Nephron progenitor cell (in vitro differentiated cells): ENCODE results near the gene AJAP1.
A peak's percentile ranks its signal among the peaks of the same experiment; 100 is the strongest.

ENCODE experiments used
- DNase-seq: peaks from one replicate; pipeline ENCODE4 v3.0.0; 2021
- H3K27ac Mint-ChIP-seq: 2 replicates; pipeline ENCODE4 v1.8.0; 2021; ENCODE audit warnings: mild to moderate bottlenecking, moderate library complexity, mixed read lengths
- H3K27me3 Mint-ChIP-seq: 2 replicates; pipeline ENCODE4 v1.8.0; 2021; ENCODE audit warnings: mild to moderate bottlenecking, low read depth, mixed read lengths; ENCODE audit not compliant: poor library complexity
- H3K36me3 Mint-ChIP-seq: 2 replicates; pipeline ENCODE4 v1.8.0; 2021; ENCODE audit warnings: low read depth, mixed read lengths
- H3K4me1 Mint-ChIP-seq: 2 replicates; pipeline ENCODE4 v1.8.0; 2021; ENCODE audit warnings: mixed read lengths
- H3K4me3 Mint-ChIP-seq: 2 replicates; pipeline ENCODE4 v1.8.0; 2021; ENCODE audit warnings: mild to moderate bottlenecking, moderate library complexity, mixed read lengths
- H3K9me3 Mint-ChIP-seq: 2 replicates; pipeline ENCODE4 v1.8.0; 2021; ENCODE audit warnings: mild to moderate bottlenecking, moderate library complexity, mixed read lengths
- TF ChIP-seq, protein P1 (sequence below): fragments of 200-600 bp; sonication (generic); IDR thresholded peaks from 2 replicates; pipeline ENCODE4 v1.5.0; 2021; ENCODE audit warnings: antibody characterized with exemption

Gene AJAP1

GRCh38 chr1:4634793-4635406 is 19.5 kb upstream of the AJAP1 start:
- Mint-ChIP-seq H3K36me3 (no peaks in the 10 kb centered on the region), H3K4me1 (peaks cover 40% of the 10 kb centered on the region), H3K27me3 (peaks cover 12% of the 10 kb centered on the region), H3K4me3 (no peak overlapping the region), H3K27ac (no peak overlapping the region), H3K9me3 (peaks cover 5% of the 10 kb centered on the region)
- TF ChIP-seq, protein P1, sequence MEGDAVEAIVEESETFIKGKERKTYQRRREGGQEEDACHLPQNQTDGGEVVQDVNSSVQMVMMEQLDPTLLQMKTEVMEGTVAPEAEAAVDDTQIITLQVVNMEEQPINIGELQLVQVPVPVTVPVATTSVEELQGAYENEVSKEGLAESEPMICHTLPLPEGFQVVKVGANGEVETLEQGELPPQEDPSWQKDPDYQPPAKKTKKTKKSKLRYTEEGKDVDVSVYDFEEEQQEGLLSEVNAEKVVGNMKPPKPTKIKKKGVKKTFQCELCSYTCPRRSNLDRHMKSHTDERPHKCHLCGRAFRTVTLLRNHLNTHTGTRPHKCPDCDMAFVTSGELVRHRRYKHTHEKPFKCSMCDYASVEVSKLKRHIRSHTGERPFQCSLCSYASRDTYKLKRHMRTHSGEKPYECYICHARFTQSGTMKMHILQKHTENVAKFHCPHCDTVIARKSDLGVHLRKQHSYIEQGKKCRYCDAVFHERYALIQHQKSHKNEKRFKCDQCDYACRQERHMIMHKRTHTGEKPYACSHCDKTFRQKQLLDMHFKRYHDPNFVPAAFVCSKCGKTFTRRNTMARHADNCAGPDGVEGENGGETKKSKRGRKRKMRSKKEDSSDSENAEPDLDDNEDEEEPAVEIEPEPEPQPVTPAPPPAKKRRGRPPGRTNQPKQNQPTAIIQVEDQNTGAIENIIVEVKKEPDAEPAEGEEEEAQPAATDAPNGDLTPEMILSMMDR, result no peak
- DNase-seq, result no peak

DNA sequence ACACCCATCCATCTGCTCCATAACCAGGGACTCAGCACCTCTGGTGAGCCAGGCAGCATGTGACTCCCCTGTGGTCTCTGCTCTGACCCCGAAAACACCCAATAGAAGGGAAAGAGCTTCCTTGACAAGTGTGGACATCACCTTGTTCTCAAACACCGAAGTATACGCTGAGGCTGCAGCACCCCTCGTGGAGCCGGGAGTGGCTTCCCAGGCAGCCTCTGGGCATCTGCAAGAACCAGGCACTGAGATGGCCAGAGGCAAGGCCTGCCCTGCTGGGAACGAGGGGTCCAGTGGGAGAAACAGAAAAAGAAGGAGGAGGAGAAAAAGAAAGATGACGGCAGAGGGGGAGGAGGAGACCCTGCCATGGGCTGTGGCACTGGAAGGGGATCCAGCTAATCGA is 18.2 kb upstream of the AJAP1 start:
- TF ChIP-seq, protein P1, result no peak
- no peak overlapping the region for H3K27ac Mint-ChIP-seq
- H3K4me1 Mint-ChIP-seq, result peaks cover 40% of the 10 kb centered on the region
- no peak for DNase-seq
- peaks cover 5% of the 10 kb centered on the region for H3K9me3 Mint-ChIP-seq
- no peaks in the 10 kb centered on the region for H3K36me3 Mint-ChIP-seq
- H3K4me3 Mint-ChIP-seq, result no peak overlapping the region
- peaks cover 12% of the 10 kb centered on the region for H3K27me3 Mint-ChIP-seq

DNA sequence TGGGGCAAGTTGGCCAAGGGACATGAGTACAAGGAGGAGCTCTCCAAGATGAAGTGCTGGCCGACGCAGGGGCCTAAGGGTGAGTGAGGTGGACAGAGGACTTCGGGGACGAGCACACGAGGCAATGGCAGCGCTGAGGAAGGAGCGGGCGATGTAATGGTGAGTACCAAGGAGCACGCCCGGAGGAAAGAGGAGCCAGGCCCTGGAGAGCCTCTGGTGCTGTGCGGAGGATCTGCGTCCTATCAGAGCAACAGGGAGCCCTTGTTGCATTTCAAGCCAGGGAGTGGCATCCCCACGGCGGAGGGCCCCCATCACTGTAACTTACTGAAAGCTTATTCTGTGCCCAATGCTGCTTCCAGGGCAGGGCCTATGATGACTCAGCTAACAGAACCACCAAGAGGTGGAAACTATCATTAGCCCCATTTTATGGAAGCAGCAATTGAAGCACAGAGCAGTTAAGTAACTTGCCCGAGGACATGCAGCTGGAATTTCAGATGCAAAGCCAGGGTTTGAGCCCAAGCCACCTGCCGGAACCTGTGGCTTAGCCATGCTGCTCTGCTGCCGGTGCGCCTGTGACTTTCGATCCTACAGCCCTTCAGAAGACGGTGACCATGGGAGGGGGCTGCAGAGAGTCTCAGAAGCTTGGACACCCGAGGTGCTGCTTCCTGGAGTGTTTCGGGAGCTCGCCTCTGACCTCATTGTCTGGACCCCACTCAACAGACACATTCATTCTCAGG is 17.6 kb upstream of the AJAP1 start:
- Mint-ChIP-seq H3K9me3 (peaks cover 3% of the 10 kb centered on the region), H3K4me3 (no peak overlapping the region), H3K4me1 (peaks cover 40% of the 10 kb centered on the region), H3K27ac (peak overlapping the region; percentile 80), H3K27me3 (peaks cover 8% of the 10 kb centered on the region), H3K36me3 (no peaks in the 10 kb centered on the region)
- TF ChIP-seq, protein P1, result no peak
- DNase-seq, result no peak

- no peak for DNase-seq
- Mint-ChIP-seq H3K4me3 (no peak overlapping the region), H3K9me3 (no peaks in the 10 kb centered on the region)
Measured at GRCh38 chr1:4637616-4638344, 16.6 kb upstream of the AJAP1 start.

DNA sequence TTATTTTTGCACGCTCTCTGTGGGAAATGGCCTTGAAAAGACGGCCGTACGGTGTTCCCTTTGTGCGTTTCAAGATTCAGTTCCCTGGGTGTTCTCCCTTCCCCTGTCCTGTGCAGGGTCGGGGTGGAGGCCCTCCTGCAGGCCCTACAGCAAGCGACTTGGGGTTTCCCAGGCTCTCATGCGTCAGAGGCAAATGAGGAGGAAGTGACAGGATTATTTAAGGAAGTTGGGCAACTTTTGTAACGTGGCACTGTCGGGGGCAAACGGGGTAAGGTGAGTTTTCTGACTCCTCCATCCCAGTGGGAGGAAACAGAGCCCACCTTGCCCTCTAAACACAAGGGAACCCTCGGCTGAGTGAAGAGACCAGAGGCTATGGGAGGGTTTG is 16.1 kb upstream of the AJAP1 start:
- Mint-ChIP-seq H3K27ac (no peak overlapping the region), H3K4me3 (no peak overlapping the region), H3K36me3 (no peaks in the 10 kb centered on the region), H3K27me3 (peaks cover 4% of the 10 kb centered on the region), H3K9me3 (no peaks in the 10 kb centered on the region), H3K4me1 (peaks cover 40% of the 10 kb centered on the region)
- no peak for DNase-seq
- TF ChIP-seq, protein P1, result no peak

More at GRCh38 chr1:4637616-4638344, 16.6 kb upstream of the AJAP1 start:
- Mint-ChIP-seq H3K4me1 (peaks cover 40% of the 10 kb centered on the region), H3K36me3 (no peaks in the 10 kb centered on the region), H3K27me3 (peaks cover 4% of the 10 kb centered on the region), H3K27ac (no peak overlapping the region)
- TF ChIP-seq, protein P1, result no peak
